Loucy (cell line): ENCODE data around the gene TSHZ2.

Source experiments
- EZH2phosphoT487 ChIP-seq: fragments of 200-600 bp; IDR thresholded peaks from 2 replicates; pipeline ENCODE4 v1.6.1; 2018; ENCODE audit warnings: antibody characterized with exemption, mild to moderate bottlenecking, moderate library complexity, borderline replicate concordance
- TF ChIP-seq, protein P1 (sequence below): fragments of 200-600 bp; sonication (generic); conservative IDR thresholded peaks from 2 replicates; pipeline ENCODE4 v1.5.1; 2014; ENCODE audit warnings: mild to moderate bottlenecking, antibody characterized with exemption, low read length

DNA sequence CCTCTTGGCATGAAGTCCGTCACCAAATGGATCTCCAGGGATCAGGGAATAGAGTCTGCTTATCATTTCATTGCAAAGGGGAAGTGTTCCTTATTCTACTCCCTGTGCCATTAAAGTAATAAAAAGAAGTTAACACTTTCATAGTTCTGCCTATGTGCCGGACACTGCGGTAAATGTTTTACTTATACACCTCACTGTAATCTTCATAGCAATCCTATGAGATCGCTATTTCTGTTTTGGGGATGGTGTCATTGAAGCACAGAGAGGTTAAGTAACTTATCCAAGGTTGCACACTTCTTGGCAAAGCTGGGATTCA is 177.7 kb downstream of the TSHZ2 start:
- TF ChIP-seq, protein P1, sequence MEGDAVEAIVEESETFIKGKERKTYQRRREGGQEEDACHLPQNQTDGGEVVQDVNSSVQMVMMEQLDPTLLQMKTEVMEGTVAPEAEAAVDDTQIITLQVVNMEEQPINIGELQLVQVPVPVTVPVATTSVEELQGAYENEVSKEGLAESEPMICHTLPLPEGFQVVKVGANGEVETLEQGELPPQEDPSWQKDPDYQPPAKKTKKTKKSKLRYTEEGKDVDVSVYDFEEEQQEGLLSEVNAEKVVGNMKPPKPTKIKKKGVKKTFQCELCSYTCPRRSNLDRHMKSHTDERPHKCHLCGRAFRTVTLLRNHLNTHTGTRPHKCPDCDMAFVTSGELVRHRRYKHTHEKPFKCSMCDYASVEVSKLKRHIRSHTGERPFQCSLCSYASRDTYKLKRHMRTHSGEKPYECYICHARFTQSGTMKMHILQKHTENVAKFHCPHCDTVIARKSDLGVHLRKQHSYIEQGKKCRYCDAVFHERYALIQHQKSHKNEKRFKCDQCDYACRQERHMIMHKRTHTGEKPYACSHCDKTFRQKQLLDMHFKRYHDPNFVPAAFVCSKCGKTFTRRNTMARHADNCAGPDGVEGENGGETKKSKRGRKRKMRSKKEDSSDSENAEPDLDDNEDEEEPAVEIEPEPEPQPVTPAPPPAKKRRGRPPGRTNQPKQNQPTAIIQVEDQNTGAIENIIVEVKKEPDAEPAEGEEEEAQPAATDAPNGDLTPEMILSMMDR = no peak
- no peak for TF ChIP-seq EZH2phosphoT487
